HCT116 (cell line): Measurements from ENCODE around the gene CEND1. TPM values are rescaled to one million over a fixed set of nuclear protein-coding genes. Genes with fewer than 3 reads are reported as not detected.

ENCODE experiments used
- ATAC-seq: fragments of 200-7000 bp; cut with Tn5 transposase; 2 replicates; pipeline ENCODE4 v1.9.1; 2020; ENCODE audit warnings: mild to moderate bottlenecking, moderate library complexity
- BruUV-seq: library from RNA; stranded (reverse); fragments of 400-500 nt; replicated peaks from 2 replicates; lab custom pipeline; 2021; lab: Mats Ljungman, UMichigan
- CTCF ChIA-PET: fragments of 300-600 bp; sonication (Branson Sonifier 250); formaldehyde crosslinking; loops from one replicate; lab custom pipeline; 2021; ENCODE audit warnings: antibody characterized with exemption; lab: Charles Lee
- POLR2A ChIA-PET: fragments of 300-600, 350-600 bp; sonication (Branson Sonifier 250); formaldehyde crosslinking; loops from one replicate; lab custom pipeline; 2021; ENCODE audit warnings: antibody characterized with exemption; lab: Charles Lee
- RAD21 ChIA-PET, 2 experiments: fragments of 300-600 bp; sonication (Branson Sonifier 250); formaldehyde crosslinking; loops; one replicate each; lab custom pipeline; 2023; ENCODE audit warnings: low total read pairs in 2 of 2; ENCODE audit not compliant: uncharacterized antibody in 2 of 2, unreplicated experiment in 2 of 2, low non-redundant PET in 1 of 2; lab: Charles Lee
- DNase-seq: peaks from one replicate; pipeline ENCODE4 v3.0.0-alpha.2; 2010; ENCODE audit warnings: low read depth, low spot score
- H2AFZ ChIP-seq: fragments of 200-600 bp; shearing (Covaris generic), sonication (generic); 2 replicates; pipeline ENCODE4 v1.6.1; 2017; ENCODE audit warnings: low read depth, mixed run types, mixed read lengths, antibody characterized with exemption, low read length; ENCODE audit not compliant: poor library complexity, severe bottlenecking
- H3K27ac ChIP-seq: 2 replicates; pipeline ENCODE4 v1.5.1; 2012; ENCODE audit warnings: low read depth, low read length
- H3K27me3 ChIP-seq: fragments of 200-600 bp; sonication (generic); 2 replicates; pipeline ENCODE4 v1.6.1; 2016; ENCODE audit warnings: mixed run types, low read length, mixed read lengths; ENCODE audit not compliant: insufficient read depth
- H3K36me3 ChIP-seq, 2 experiments: fragments of 200-500 bp in 1 of 2; fragments of 200-600 bp in 1 of 2; sonication (Bioruptor generic) in 1 of 2; sonication (generic) in 1 of 2; 2 replicates each; pipeline versions ENCODE4 v1.5.1 to v1.6.1; 2014 to 2016; ENCODE audit warnings: low read length in 2 of 2, inconsistent platforms in 1 of 2, mixed read lengths in 1 of 2, mixed run types in 1 of 2; ENCODE audit not compliant: insufficient read depth in 2 of 2, control insufficient read depth in 1 of 2
- H3K4me1 ChIP-seq, 2 experiments: fragments of 200-600 bp in 1 of 2; sonication (generic) in 1 of 2; 2 replicates each; pipeline versions ENCODE4 v1.5.1 to v1.6.1; 2012 to 2017; ENCODE audit warnings: low read length in 2 of 2, inconsistent platforms in 1 of 2, mild to moderate bottlenecking in 1 of 2, mixed read lengths in 1 of 2, mixed run types in 1 of 2, moderate library complexity in 1 of 2; ENCODE audit not compliant: insufficient read depth in 2 of 2, control insufficient read depth in 1 of 2
- H3K4me2 ChIP-seq: fragments of 200-600 bp; sonication (generic); 2 replicates; pipeline ENCODE4 v1.6.1; 2017; ENCODE audit warnings: mixed run types, low read length, mixed read lengths
- H3K4me3 ChIP-seq, 2 experiments: fragments of 200-600 bp in 1 of 2; sonication (generic) in 1 of 2; replicated peaks in 1 of 2; 2 replicates each; pipeline ENCODE4 v1.5.1; 2011 to 2016; ENCODE audit warnings: low read length in 2 of 2, control low read depth in 1 of 2, low read depth in 1 of 2, mild to moderate bottlenecking in 1 of 2, mixed read lengths in 1 of 2, mixed run types in 1 of 2
- H3K79me2 ChIP-seq: fragments of 200-600 bp; sonication (generic); 2 replicates; pipeline ENCODE4 v1.6.1; 2017; ENCODE audit warnings: mild to moderate bottlenecking, mixed run types, low read length, moderate library complexity, mixed read lengths; ENCODE audit not compliant: insufficient read depth
- H3K9ac ChIP-seq: fragments of 200-600 bp; sonication (generic); 2 replicates; pipeline ENCODE4 v1.6.1; 2016; ENCODE audit warnings: low read length, mixed read lengths
- H3K9me2 ChIP-seq: fragments of 200-600 bp; sonication (generic), shearing (Covaris generic); 2 replicates; pipeline ENCODE4 v1.6.1; 2017; ENCODE audit warnings: mixed run types, mild to moderate bottlenecking, moderate library complexity; ENCODE audit not compliant: insufficient read depth
- H3K9me3 ChIP-seq, 2 experiments: fragments of 200-500 bp in 1 of 2; fragments of 200-600 bp in 1 of 2; sonication (Bioruptor generic) in 1 of 2; sonication (generic) in 1 of 2; 2 replicates each; pipeline ENCODE4 v1.6.1; 2014 to 2017; ENCODE audit warnings: low read length in 2 of 2, mixed read lengths in 2 of 2, inconsistent platforms in 1 of 2, low read depth in 1 of 2, mild to moderate bottlenecking in 1 of 2, mixed run types in 1 of 2, moderate library complexity in 1 of 2; ENCODE audit not compliant: control insufficient read depth in 1 of 2, insufficient read depth in 1 of 2
- H4K20me1 ChIP-seq: fragments of 200-600 bp; sonication (generic), shearing (Covaris generic); 2 replicates; pipeline ENCODE4 v1.6.1; 2017; ENCODE audit warnings: mixed run types, mild to moderate bottlenecking, moderate library complexity; ENCODE audit not compliant: insufficient read depth
- CTCF ChIP-seq, 3 experiments: fragments of 200-600 bp in 1 of 3; sonication (generic) in 1 of 3; IDR thresholded peaks in 2 of 3; conservative IDR thresholded peaks in 1 of 3; 2 replicates each; pipeline ENCODE4 v1.5.1; 2012 to 2017; ENCODE audit warnings: low read depth in 2 of 3, low read length in 2 of 3, antibody characterized with exemption in 1 of 3, borderline replicate concordance in 1 of 3, control low read depth in 1 of 3, mild to moderate bottlenecking in 1 of 3, mixed read lengths in 1 of 3, mixed run types in 1 of 3, moderate library complexity in 1 of 3; ENCODE audit not compliant: insufficient read depth in 1 of 3
- EGR1 ChIP-seq: IDR thresholded peaks from 2 replicates; pipeline ENCODE4 v1.6.1; 2012; ENCODE audit warnings: low read depth
- SRF ChIP-seq: IDR thresholded peaks from 2 replicates; pipeline ENCODE4 v1.6.1; 2012; ENCODE audit warnings: low read depth
- ZFX ChIP-seq: fragments of 450-650 bp; IDR thresholded peaks from 2 replicates; pipeline ENCODE4 v1.6.1; 2017
- ZNF274 ChIP-seq: fragments of 200-500 bp; sonication (Bioruptor generic); IDR thresholded peaks from 2 replicates; pipeline ENCODE4 v1.6.1; 2014; ENCODE audit warnings: mild to moderate bottlenecking, low read depth, low read length, inconsistent platforms
- intact Hi-C: fragments of 100-400 bp; cut with micrococcal nuclease; formaldehyde crosslinking; loops from 2 replicates; pipeline ENCODE4 v1.10.0; 2022
- total RNA-seq: library from RNA; stranded (reverse); gene quantifications from one replicate; pipeline ENCODE4 v1.2.1, GENCODE V29; 2021; ENCODE audit not compliant: unreplicated experiment
- TF ChIP-seq, protein P1 (sequence below): IDR thresholded peaks from 2 replicates; pipeline ENCODE4 v1.6.1; 2012; ENCODE audit warnings: low read depth

The CEND1 gene
- total RNA-seq, 1 experiment from 2014 or later = 0.27 TPM

DNA sequence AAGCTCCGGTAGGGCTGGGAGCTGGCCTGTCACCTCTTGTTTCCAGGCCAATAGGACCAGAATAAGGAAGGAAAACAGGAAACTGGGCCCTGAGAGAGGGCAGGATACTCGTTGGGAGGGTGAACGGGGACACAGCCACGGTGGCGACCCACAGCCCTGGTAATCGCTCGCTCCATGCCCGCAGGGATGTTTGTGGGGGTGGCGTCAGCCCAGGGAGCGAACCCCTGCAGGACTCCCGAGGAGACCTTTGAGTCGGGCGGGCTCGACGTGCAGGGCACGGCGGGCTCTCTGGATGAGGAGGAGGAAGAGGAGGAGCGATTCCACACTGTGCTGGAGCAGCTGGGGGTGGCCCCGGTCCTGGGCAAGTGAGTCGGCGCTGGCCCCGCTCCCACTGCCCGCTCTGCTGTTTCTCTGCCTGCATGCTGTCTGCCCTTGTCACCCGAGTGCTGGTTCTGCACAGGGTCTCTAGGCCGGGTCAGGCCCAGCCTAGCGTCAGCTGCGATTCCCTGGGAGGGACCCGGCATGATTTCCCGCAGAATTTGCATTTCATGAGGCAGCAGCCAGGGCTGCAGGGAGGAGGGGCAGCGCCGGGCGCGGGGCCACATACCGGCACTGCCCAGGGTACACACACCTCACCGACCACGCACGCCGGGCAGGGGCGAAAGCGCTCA is 39.4 kb upstream of the CEND1 start (continued):
- TF ChIP-seq SRF (no peak), EGR1 (no peak), ZNF274 (no peak)

DNA sequence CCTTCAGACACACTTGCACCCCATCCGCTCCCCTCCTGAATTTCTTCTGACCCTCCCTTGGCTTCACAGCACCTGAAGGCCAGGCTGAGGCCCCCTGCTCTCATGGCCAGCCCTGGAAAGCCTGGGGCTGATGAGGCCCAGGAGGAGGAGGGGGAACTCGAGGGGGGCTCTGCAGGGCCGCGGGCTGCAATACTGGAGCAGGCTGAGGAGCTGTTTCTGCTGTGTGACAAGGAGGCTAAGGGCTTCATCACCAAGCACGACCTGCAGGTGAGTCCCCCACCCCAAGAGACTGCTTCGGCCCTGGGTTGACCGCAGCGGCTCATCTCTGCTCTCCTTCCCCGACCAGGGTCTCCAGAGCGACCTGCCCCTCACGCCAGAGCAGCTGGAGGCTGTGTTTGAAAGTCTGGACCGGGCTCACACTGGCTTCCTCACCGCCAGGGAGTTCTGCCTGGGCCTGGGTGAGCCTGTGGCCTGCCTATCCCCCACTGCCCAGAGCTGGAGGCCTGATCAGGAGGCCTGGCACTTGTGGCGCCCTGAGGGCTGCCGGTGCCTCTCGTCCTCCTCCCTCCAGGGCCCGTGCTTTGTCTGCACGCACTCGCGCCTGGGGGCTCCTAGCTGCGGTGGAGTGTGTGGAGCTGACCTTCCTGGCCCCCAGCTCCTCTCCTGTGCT is 38.8 kb upstream of the CEND1 start:
- H3K9me3 ChIP-seq = no peaks in the 10 kb centered on the region
- H3K27ac ChIP-seq = peak overlapping the region; percentile 89; the same call in 1 of the 2 replicates
- DNase-seq (no peak), ATAC-seq (no peak)
- no peaks in the 10 kb centered on the region for H3K9me2 ChIP-seq
- no peak overlapping the region for H3K4me3 ChIP-seq
- no peaks in the 10 kb centered on the region for H3K27me3 ChIP-seq
- peaks cover 29 to 50% of the 10 kb centered on the region in 2 experiments for H3K4me1 ChIP-seq
- CTCF ChIA-PET = no interaction called here
- TF ChIP-seq ZFX (no peak), CTCF (IDR thresholded peaks at IDR 0.05 in 2 of 3, conservative IDR thresholded peaks at IDR 0.05 in 1 of 3; ENCODE audit: borderline replicate concordance in 1 of 3, insufficient read depth in 1 of 3, low read depth in 2 of 3, low read length in 2 of 3) (no peak)
- TF ChIP-seq, protein P1, sequence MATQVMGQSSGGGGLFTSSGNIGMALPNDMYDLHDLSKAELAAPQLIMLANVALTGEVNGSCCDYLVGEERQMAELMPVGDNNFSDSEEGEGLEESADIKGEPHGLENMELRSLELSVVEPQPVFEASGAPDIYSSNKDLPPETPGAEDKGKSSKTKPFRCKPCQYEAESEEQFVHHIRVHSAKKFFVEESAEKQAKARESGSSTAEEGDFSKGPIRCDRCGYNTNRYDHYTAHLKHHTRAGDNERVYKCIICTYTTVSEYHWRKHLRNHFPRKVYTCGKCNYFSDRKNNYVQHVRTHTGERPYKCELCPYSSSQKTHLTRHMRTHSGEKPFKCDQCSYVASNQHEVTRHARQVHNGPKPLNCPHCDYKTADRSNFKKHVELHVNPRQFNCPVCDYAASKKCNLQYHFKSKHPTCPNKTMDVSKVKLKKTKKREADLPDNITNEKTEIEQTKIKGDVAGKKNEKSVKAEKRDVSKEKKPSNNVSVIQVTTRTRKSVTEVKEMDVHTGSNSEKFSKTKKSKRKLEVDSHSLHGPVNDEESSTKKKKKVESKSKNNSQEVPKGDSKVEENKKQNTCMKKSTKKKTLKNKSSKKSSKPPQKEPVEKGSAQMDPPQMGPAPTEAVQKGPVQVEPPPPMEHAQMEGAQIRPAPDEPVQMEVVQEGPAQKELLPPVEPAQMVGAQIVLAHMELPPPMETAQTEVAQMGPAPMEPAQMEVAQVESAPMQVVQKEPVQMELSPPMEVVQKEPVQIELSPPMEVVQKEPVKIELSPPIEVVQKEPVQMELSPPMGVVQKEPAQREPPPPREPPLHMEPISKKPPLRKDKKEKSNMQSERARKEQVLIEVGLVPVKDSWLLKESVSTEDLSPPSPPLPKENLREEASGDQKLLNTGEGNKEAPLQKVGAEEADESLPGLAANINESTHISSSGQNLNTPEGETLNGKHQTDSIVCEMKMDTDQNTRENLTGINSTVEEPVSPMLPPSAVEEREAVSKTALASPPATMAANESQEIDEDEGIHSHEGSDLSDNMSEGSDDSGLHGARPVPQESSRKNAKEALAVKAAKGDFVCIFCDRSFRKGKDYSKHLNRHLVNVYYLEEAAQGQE = no peak
- TF ChIP-seq, all 23 proteins: peak for 0
- ChIA-PET POLR2A (interaction anchor here (1.4 to 2.3 kb wide), 2 partner anchors 9 to 20 kb away, joined by 6 to 16 read pairs; partner anchors contain the start of genes PNPLA2 and RPLP2), RAD21 (no interaction called here)
- BruUV-seq = no TSS peak
- Histone ChIP-seq H3K9ac (no peak overlapping the region), H4K20me1 (no peaks in the 10 kb centered on the region), H3K36me3 (no peaks in the 10 kb centered on the region), H2AFZ (no peak overlapping the region), H3K4me2 (no peak overlapping the region), H3K79me2 (peaks cover 15% of the 10 kb centered on the region)
- intact Hi-C loops = no loop called here
